ENCODE measurements around the gene PAFAH1B2. TPM values are rescaled to one million over a fixed set of nuclear protein-coding genes. Genes with fewer than 3 reads are reported as not detected.

The PAFAH1B2 gene
- total RNA-seq, 1 experiment from 2014 or later: 154 TPM

DNA sequence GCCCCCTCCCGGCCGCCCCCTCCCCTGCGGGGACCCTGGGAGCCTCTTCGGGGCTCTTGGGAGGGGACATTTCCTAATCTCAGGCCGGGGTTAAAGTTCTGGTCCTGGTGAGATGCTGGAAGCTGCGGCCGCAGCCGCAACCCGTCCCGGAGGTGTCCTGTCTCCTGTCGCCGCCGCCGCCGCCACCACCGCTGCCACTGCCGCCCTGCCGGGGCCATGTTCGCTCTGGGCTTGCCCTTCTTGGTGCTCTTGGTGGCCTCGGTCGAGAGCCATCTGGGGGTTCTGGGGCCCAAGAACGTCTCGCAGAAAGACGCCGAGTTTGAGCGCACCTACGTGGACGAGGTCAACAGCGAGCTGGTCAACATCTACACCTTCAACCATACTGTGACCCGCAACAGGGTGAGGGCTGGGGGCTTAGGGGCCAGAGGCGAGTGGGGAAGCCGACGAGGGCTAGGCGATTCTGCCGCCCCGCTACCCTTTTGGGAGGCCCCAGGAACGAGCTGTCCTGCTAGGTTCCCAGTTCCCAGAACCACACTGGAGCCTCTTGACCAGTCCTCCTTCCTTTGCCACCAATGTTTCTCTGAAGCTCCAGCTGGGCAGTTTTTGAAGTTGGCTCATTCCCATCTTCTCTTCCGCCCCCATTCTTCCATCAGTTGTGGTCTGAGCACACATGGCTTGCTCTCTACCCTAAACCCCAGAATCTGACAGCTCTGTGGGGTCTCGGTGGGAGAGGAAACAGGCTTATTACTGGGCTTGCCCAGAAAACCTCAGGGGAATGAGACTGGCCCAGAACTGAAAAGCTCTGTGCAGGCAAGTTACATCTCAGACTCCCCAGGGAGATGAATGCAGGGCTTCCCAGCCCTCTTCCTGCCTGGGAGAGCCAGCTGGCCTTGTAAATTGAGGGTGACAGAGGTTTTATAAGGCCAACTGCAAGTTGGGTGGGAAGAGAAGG is 35.2 kb downstream of the PAFAH1B2 start:
- Histone ChIP-seq H3K9me3 (ENCODE audit: control insufficient read depth in 1 of 2, insufficient read depth in 1 of 2, low read depth in 1 of 2, low read length in 2 of 2) (no peaks in the 10 kb centered on the region), H3K36me3 (ENCODE audit: control insufficient read depth in 1 of 2, insufficient read depth in 2 of 2, low read length in 2 of 2) (no peaks in the 10 kb centered on the region; a peak in 1 of 4 replicates), H3K4me2 (ENCODE audit: low read length) (peak overlapping the region; percentile 89), H3K27ac (ENCODE audit: low read depth, low read length) (peak overlapping the region; percentile 69; the same call in 1 of the 2 replicates), H3K4me3 (replicated peaks in 1 of 2; ENCODE audit: low read depth in 1 of 2, low read length in 2 of 2) (peak overlapping the region; percentile 75 to 92), H3K4me1 (ENCODE audit: control insufficient read depth in 1 of 2, insufficient read depth in 2 of 2, low read length in 2 of 2) (peaks cover 33 to 53% of the 10 kb centered on the region in 2 experiments), H4K20me1 (ENCODE audit: insufficient read depth) (no peaks in the 10 kb centered on the region), H3K9ac (ENCODE audit: low read length) (peak overlapping the region; percentile 82), H3K9me2 (ENCODE audit: insufficient read depth) (no peaks in the 10 kb centered on the region), H3K79me2 (ENCODE audit: insufficient read depth, low read length) (no peaks in the 10 kb centered on the region), H3K27me3 (ENCODE audit: insufficient read depth, low read length) (no peaks in the 10 kb centered on the region), H2AFZ (ENCODE audit: low read depth, low read length, poor library complexity, severe bottlenecking) (no peak overlapping the region)
- RAD21 ChIA-PET (ENCODE audit: low non-redundant PET in 1 of 2, low total read pairs in 2 of 2, uncharacterized antibody in 2 of 2, unreplicated experiment in 2 of 2): interaction anchor here in 1 of 2 experiments (1.2 kb wide), 1 partner anchor 47 kb away, joined by 3 read pairs; no protein-coding TSS in a partner anchor
- BruUV-seq (replicated peaks): no TSS peak
- CTCF ChIA-PET: interaction anchor here (0.9 to 5.3 kb wide), 5 partner anchors 43 to 388 kb away, joined by 3 to 30 read pairs (median 3); no protein-coding TSS in a partner anchor
- intact Hi-C loops (cut with micrococcal nuclease): no loop called here
- POLR2A ChIA-PET: interaction anchor here (1.1 to 1.6 kb wide), 4 partner anchors 19 to 52 kb away, joined by 3 to 7 read pairs (median 3); partner anchors contain the start of genes PAFAH1B2 and PCSK7
- DNase-seq (ENCODE audit: low read depth, low spot score) (no peak), ATAC-seq (peak; percentile 33)
- TF ChIP-seq, protein P1, sequence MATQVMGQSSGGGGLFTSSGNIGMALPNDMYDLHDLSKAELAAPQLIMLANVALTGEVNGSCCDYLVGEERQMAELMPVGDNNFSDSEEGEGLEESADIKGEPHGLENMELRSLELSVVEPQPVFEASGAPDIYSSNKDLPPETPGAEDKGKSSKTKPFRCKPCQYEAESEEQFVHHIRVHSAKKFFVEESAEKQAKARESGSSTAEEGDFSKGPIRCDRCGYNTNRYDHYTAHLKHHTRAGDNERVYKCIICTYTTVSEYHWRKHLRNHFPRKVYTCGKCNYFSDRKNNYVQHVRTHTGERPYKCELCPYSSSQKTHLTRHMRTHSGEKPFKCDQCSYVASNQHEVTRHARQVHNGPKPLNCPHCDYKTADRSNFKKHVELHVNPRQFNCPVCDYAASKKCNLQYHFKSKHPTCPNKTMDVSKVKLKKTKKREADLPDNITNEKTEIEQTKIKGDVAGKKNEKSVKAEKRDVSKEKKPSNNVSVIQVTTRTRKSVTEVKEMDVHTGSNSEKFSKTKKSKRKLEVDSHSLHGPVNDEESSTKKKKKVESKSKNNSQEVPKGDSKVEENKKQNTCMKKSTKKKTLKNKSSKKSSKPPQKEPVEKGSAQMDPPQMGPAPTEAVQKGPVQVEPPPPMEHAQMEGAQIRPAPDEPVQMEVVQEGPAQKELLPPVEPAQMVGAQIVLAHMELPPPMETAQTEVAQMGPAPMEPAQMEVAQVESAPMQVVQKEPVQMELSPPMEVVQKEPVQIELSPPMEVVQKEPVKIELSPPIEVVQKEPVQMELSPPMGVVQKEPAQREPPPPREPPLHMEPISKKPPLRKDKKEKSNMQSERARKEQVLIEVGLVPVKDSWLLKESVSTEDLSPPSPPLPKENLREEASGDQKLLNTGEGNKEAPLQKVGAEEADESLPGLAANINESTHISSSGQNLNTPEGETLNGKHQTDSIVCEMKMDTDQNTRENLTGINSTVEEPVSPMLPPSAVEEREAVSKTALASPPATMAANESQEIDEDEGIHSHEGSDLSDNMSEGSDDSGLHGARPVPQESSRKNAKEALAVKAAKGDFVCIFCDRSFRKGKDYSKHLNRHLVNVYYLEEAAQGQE (IDR thresholded peaks at IDR 0.05; ENCODE audit: low read depth): no peak
- TF ChIP-seq SIN3A (IDR thresholded peaks at IDR 0.05; ENCODE audit: low read depth) (no peak), POLR2AphosphoS5 (IDR thresholded peaks at IDR 0.05; ENCODE audit: low read depth, low read length) (no peak), ZNF274 (IDR thresholded peaks at IDR 0.05; ENCODE audit: low read depth, low read length) (no peak), SP1 (IDR thresholded peaks at IDR 0.05; ENCODE audit: low read depth) (no peak), POLR2A (IDR thresholded peaks at IDR 0.05; ENCODE audit: borderline replicate concordance, extremely low read depth, insufficient read depth, insufficient read length) (no peak), RAD21 (IDR thresholded peaks at IDR 0.05; ENCODE audit: low read depth) (no peak), EGR1 (IDR thresholded peaks at IDR 0.05; ENCODE audit: low read depth) (no peak), JUND (IDR thresholded peaks at IDR 0.05) (no peak), CEBPB (IDR thresholded peaks at IDR 0.05; ENCODE audit: low read depth) (no peak), EZH2 (IDR thresholded peaks at IDR 0.05) (no peak), ELF1 (IDR thresholded peaks at IDR 0.05; ENCODE audit: borderline replicate concordance, low read depth) (no peak), ZFX (IDR thresholded peaks at IDR 0.05) (no peak), FOSL1 (IDR thresholded peaks at IDR 0.05; ENCODE audit: low read depth) (no peak), YY1 (IDR thresholded peaks at IDR 0.05; ENCODE audit: extremely low read depth, insufficient replicate concordance, low read depth, low read length) (no peak)
- TF ChIP-seq, protein P2, sequence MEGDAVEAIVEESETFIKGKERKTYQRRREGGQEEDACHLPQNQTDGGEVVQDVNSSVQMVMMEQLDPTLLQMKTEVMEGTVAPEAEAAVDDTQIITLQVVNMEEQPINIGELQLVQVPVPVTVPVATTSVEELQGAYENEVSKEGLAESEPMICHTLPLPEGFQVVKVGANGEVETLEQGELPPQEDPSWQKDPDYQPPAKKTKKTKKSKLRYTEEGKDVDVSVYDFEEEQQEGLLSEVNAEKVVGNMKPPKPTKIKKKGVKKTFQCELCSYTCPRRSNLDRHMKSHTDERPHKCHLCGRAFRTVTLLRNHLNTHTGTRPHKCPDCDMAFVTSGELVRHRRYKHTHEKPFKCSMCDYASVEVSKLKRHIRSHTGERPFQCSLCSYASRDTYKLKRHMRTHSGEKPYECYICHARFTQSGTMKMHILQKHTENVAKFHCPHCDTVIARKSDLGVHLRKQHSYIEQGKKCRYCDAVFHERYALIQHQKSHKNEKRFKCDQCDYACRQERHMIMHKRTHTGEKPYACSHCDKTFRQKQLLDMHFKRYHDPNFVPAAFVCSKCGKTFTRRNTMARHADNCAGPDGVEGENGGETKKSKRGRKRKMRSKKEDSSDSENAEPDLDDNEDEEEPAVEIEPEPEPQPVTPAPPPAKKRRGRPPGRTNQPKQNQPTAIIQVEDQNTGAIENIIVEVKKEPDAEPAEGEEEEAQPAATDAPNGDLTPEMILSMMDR (IDR thresholded peaks at IDR 0.05 in 2 of 3, conservative IDR thresholded peaks at IDR 0.05 in 1 of 3; ENCODE audit: borderline replicate concordance in 1 of 3, insufficient read depth in 1 of 3, low read depth in 2 of 3, low read length in 2 of 3): no peak
- TF ChIP-seq, protein P3, sequence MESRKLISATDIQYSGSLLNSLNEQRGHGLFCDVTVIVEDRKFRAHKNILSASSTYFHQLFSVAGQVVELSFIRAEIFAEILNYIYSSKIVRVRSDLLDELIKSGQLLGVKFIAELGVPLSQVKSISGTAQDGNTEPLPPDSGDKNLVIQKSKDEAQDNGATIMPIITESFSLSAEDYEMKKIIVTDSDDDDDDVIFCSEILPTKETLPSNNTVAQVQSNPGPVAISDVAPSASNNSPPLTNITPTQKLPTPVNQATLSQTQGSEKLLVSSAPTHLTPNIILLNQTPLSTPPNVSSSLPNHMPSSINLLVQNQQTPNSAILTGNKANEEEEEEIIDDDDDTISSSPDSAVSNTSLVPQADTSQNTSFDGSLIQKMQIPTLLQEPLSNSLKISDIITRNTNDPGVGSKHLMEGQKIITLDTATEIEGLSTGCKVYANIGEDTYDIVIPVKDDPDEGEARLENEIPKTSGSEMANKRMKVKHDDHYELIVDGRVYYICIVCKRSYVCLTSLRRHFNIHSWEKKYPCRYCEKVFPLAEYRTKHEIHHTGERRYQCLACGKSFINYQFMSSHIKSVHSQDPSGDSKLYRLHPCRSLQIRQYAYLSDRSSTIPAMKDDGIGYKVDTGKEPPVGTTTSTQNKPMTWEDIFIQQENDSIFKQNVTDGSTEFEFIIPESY (IDR thresholded peaks at IDR 0.05; ENCODE audit: extremely low read depth, insufficient replicate concordance, low read length): no peak
- TF ChIP-seq, protein P4, sequence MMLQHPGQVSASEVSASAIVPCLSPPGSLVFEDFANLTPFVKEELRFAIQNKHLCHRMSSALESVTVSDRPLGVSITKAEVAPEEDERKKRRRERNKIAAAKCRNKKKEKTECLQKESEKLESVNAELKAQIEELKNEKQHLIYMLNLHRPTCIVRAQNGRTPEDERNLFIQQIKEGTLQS (IDR thresholded peaks at IDR 0.05): no peak

Measured in HCT116 (cell line).